GM19463 (cell line): Measurements from ENCODE around the gene PCDHA6.
"Not testable (repeated sequence)": the region's sequence is repeated elsewhere in the genome, so short reads cannot be mapped to it uniquely, and the experiment has no call there.

ENCODE experiments used
- ATAC-seq: cut with Tn5 transposase; IDR thresholded peaks from one replicate; pipeline ENCODE4 v1.9.1; 2021; ENCODE audit warnings: mild to moderate bottlenecking, moderate library complexity; ENCODE audit not compliant: unreplicated experiment

Gene PCDHA6

DNA sequence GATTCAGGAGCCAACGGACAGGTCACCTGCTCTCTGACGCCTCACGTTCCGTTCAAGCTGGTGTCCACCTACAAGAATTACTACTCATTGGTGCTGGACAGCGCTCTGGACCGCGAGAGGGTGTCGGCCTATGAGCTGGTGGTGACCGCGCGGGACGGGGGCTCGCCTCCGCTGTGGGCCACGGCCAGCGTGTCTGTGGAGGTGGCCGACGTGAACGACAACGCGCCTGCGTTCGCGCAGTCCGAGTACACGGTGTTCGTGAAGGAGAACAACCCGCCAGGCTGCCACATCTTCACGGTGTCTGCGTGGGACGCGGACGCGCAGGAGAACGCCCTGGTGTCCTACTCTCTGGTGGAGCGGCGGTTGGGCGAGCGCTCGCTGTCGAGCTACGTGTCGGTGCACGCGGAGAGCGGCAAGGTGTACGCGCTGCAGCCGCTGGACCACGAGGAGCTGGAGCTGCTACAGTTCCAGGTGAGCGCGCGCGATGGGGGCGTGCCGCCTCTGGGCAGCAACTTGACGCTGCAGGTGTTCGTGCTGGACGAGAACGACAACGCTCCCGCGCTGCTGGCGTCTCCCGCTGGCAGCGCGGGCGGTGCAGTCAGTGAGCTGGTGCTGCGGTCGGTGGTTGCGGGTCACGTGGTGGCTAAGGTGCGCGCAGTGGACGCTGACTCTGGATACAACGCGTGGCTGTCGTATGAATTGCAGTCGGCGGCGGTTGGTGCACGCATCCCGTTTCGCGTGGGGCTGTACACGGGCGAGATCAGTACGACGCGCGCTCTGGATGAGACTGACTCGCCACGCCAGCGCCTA, 29.6 kb downstream of the PCDHA6 start:
- ATAC-seq, result no peak

DNA sequence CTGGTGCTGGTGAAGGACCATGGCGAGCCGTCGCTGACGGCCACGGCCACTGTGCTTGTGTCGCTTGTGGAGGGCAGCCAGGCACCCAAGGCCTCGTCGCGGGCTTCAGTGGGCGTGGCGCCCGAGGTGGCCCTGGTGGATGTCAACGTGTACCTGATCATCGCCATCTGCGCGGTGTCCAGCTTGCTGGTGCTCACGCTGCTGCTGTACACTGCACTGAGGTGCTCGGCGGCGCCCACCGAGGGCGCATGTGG, 30.2 kb downstream of the PCDHA6 start:
- ATAC-seq, result no peak

DNA sequence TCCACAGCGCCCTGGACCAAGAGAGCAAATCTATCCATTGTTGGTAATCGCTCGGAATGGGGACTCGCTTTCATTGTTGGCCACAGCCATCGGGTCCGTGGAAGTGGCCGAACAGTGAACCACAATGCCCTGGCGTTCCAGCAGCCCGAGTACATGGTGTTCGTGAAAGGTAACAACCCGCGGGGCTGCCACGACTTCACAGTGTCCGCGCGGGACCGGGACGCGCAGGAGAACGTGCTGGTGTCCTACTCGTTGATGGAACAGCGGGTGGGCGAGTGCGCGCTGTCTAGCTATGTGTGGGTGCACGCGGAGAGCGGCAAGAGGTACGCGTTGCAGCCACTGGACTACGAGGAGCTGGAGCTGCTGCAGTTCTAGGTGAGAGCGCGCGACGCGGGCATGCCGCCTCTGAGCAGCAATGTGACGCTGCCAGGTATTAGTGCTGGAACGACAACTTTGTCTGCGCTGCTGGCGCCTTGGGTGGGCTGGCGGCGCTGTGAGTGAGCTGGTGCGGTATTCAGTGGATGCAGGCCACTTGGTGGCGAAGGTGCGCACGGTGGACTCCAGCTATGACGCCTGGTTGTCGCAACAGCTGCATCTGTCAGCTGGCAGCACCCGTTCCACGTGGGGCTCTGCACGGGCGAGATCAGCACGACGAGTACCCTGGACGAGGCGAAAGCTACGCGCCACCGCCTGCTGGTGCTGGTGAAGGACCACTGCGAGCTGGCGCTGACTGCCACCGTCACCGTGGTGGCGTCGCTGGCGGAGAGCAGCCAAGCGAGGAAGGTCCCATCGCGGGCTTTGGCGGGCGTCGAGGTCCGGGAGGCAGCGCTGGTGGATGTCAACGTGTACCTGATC, 34.9 kb downstream of the PCDHA6 start:
- no peak for ATAC-seq

DNA sequence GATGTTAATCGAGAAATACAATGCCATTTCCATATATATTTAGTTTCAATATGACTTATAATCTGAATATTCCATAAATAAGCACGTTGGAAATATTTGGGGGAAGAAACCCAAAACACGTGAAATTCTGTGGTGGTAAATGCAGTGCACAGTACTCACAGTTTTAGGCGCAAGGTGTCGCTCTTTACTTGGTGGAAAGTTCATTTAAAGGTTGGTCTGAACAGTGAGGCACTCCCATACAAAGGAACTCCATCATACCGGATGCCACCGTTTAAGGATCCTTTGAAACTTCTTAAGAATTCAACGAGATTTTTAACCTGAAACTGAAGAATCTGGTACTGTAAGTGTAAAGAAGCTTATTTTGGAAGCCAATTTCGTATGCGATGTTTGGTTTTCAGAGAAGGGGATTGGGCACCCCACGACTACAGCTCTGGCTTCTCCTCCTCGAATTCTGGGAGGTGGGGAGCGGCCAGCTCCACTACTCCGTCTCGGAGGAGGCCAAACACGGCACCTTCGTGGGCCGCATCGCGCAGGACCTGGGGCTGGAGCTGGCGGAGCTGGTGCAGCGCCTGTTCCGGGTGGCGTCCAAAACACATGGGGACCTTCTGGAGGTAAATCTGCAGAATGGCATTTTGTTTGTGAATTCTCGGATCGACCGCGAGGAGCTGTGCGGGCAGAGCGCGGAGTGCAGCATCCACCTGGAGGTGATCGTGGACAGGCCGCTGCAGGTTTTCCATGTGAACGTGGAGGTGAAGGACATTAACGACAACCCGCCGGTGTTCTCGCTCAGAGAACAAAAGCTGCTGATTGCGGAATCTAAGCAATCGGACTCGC, 41.2 kb downstream of the PCDHA6 start, which contains the start of gene PCDHA11:
TSS of gene PCDHA11 (plus strand) at position 237 of the 834 bp plus-strand sequence. CDS start at position 384, 147 bp downstream.
- no peak for ATAC-seq

DNA sequence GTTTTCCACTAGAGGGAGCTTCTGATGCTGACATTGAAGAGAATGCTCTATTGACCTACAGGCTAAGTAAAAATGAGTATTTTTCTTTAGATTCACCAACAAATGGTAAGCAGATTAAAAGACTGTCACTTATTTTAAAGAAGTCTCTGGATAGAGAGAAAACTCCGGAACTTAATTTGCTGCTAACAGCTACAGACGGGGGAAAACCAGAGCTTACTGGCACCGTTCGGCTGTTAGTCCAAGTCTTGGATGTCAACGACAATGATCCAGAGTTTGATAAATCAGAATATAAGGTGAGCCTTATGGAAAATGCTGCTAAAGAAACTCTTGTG, 41.8 kb downstream of the PCDHA6 start:
- no peak for ATAC-seq

DNA sequence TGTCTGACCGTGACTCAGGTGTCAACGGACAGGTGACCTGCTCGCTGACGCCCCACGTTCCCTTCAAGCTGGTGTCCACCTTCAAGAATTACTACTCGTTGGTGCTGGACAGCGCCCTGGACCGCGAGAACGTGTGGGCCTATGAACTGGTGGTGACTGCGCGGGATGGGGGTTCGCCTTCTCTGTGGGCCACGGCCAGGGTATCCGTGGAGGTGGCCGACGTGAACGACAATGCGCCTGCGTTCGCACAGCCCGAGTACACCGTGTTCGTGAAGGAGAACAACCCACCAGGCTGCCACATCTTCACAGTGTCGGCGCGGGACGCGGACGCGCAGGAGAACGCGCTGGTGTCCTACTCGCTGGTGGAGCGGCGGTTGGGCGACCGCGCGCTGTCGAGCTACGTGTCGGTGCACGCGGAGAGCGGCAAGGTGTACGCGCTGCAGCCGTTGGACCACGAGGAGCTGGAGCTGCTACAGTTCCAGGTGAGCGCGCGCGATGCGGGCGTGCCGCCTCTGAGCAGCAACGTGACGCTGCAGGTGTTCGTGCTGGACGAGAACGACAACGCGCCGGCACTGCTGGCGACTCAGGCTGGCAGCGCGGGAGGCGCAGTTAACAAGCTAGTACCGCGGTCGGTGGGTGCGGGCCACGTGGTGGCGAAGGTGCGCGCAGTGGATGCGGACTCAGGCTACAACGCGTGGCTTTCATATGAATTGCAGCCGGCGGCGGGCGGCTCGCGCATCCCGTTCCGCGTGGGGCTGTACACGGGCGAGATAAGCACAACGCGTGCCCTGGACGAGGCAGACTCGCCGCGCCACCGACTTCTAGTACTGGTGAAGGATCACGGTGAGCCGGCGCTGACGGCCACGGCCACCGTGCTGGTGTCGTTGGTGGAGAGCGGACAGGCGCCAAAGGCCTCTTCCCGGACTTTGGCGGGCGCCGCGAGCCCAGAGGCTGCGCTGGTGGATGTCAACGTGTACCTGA, 42.8 kb downstream of the PCDHA6 start:
- ATAC-seq, result no peak

DNA sequence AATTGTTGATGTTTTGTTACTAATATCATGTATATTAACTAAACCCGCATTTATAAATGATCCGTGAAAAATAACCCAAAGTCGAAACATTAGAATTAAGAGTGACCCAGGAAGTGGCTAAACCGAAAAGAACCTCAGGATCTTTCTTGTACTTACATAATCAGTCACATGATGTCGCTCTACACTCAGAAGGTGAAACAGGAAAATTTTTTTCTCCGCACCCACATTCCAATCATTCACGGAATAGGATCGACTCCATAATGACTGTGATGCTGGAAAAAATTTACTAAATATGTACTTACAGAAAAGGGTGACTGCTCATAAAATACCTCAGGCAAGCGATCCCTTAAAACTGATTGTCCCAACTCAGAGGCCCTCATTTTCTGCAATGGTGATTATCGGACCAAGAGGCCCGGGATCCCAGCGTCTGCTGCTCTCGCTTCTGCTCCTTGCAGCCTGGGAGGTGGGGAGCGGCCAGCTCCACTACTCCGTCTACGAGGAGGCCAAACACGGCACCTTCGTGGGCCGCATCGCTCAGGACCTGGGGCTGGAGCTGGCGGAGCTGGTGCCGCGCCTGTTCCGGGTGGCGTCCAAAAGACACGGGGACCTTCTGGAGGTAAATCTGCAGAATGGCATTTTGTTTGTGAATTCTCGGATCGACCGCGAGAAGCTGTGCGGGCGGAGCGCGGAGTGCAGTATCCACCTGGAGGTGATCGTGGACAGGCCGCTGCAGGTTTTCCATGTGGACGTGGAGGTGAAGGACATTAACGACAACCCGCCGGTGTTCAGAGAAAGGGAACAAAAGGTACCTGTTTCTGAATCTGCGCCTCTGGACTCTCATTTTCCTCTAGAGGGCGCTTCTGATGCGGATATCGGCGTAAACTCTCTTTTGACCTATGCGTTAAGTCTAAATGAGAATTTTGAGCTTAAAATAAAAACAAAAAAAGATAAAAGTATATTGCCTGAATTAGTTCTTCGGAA, 47.6 kb downstream of the PCDHA6 start, which contains the start of gene PCDHA12:
TSS of gene PCDHA12 (plus strand) at position 224 of the 981 bp plus-strand sequence. CDS start at position 389, 165 bp downstream.
- ATAC-seq, result no peak

DNA sequence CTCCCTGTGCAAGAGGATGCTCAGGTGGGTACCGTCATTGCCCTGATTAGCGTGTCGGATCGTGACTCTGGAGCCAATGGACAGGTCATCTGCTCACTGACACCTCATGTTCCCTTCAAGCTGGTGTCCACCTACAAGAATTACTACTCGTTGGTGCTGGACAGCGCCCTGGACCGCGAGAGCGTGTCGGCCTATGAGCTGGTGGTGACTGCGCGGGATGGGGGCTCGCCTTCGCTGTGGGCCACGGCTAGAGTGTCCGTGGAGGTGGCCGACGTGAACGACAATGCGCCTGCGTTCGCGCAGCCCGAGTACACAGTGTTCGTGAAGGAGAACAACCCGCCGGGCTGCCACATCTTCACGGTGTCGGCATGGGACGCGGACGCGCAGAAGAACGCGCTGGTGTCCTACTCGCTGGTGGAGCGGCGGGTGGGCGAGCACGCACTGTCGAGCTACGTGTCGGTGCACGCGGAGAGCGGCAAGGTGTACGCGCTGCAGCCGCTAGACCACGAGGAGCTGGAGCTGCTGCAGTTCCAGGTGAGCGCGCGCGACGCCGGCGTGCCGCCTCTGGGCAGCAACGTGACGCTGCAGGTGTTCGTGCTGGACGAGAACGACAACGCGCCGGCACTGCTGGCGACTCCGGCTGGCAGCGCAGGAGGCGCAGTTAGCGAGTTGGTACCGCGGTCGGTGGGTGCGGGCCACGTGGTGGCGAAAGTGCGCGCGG, 48.9 kb downstream of the PCDHA6 start:
- not testable (repeated sequence) for ATAC-seq

DNA sequence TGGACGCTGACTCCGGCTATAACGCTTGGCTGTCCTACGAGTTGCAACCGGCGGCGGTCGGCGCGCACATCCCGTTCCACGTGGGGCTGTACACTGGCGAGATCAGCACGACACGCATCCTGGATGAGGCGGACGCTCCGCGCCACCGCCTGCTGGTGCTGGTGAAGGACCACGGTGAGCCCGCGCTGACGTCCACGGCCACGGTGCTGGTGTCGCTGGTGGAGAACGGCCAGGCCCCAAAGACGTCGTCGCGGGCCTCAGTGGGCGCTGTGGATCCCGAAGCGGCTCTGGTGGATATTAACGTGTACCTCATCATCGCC, 49.5 kb downstream of the PCDHA6 start:
- ATAC-seq, result no peak
